CD1c-positive myeloid dendritic cell (primary cell): ENCODE results near the gene FSTL3.
"Not testable (repeated sequence)": the region's sequence is repeated elsewhere in the genome, so short reads cannot be mapped to it uniquely, and the experiment has no call there.

Experiments
- DNase-seq: peaks from one replicate; pipeline ENCODE4 v3.0.0-alpha.2; 2016; ENCODE audit errors: extremely low spot score

The FSTL3 gene

GRCh38 chr19:676339-677105, at the start of gene FSTL3:
Gene FSTL3 (plus strand): TSS chr19:676392. CDS start chr19:676424, 32 bp downstream.
- peak; percentile 18 for DNase-seq

DNA sequence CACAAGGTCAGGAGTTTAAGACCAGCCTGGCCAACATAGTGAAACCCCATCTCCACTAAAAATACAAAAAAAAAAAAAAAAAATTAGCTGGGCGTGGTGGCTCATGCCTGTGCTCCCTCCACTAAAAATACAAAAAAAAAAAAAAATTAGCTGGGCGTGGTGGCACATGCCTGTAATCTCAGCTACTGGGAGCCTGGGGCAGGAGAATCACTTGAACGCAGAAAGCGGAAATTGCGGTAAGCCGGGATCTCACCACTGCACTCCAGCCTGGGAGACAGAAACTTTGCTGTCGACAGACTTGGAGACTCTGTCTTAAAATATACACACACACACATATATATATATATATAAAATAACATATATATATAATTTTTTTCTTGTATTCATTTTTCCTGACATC, 49.6 kb upstream of the FSTL3 start:
- DNase-seq: not testable (repeated sequence)

DNA sequence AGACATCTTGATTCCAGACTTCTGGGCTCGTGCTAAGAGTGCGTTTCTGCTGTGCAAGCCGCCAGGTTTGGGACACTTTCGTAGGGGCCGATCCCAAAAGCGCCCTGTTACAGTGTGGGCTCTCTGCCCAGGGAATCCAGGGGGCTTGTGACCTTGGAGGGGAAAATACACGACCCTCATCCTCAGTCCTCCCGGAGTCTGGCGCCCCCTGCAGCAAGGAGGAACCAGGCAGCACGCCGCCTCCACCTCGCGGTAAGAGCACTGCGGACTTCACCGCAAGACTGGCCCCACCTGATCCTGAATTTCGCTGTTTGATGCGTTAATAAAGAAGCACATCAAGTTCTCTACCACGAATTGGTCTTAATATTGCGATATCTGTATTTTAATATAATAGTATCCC, 48.0 kb upstream of the FSTL3 start:
- DNase-seq: no peak

GRCh38 chr19:629515-629914, 46.7 kb upstream of the FSTL3 start:
- not testable (repeated sequence) for DNase-seq

DNA sequence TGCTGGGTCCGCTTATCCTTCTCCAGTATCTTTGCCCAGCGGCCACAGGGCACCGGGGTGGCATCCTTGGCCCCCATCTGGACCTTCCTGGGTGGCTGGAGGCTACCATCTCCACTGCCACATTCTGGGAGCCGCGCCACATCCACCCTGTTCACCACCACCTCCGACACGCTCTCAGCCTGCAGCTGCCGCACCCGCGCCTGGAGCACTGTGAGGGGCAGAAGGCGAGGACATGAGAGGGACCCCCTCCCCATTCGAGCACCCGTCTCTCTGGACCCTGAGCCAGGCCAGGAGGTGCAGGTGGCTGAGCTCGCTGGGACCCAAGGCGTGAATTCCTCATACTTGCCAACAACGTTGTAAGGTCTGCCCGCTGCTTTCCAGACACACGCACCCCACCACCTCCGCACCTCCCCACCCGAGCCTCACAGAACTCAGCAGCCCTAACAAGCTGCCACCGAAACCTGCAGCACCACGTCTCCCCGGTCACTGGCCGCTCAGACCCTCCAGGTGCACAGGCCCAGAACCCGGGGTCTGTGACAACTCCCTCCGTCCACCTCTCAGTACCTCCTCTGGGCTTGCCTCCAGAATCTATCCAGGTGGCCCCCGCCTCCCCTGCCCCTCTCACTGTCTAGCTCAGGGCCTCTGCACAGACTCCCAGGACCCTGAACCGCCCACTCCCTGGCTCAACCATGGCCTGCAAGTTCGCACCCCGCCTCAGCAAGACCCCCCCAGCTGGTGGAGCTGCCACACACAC, 46.1 kb upstream of the FSTL3 start:
- no peak for DNase-seq

- DNase-seq: peak; percentile 71
Observed at GRCh38 chr19:632579-633067, 43.6 kb upstream of the FSTL3 start.

- DNase-seq: peak; percentile 99
Observed at GRCh38 chr19:633068-633785, 43.0 kb upstream of the FSTL3 start, which contains the start of gene POLRMT. Gene POLRMT (minus strand): TSS chr19:633537. CDS start chr19:633512, 25 bp downstream.

DNA sequence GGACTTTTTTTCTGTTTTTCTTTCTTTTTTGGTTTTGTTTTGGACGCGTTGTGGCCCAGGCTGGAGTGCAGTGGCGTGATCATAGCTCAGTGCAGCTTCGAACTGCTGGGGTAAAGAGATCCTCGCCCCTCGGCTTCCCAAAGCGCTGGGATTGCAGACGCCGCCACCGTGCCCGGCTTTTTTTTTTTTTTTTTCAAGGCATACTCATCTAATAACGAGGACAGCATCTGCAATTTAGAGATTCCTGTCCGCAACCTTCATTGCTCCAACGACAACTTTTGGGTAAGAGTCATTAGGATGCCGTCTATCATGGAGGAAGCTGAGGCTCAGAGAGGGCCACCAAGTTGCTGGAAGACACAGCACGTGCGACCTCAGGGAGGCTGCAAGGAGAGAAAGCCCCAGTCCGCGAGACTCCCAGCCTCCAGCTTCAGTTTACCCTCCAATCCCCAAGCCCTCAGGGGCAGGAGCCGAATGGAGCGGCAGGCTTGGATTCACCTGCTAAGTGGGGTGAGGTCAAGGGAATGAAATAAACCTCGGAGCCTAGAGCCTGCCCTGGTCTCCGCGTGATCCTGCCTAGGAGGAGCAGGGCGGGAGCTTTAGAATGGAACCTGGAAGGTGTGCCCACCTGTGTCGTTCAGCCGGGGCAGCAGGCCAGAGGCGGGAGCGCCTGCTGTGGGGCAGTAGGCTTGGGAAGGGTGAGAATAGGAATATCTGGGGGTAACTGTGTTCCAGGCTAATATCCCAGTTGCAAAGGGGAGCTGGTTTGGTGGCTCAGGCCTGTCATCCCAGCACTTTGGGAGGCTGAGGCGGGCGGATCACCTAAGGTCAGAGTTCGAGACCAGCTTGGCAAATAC, 42.2 kb upstream of the FSTL3 start:
- peak; percentile 5 for DNase-seq

GRCh38 chr19:634975-635652, 41.1 kb upstream of the FSTL3 start:
- no peak for DNase-seq

DNA sequence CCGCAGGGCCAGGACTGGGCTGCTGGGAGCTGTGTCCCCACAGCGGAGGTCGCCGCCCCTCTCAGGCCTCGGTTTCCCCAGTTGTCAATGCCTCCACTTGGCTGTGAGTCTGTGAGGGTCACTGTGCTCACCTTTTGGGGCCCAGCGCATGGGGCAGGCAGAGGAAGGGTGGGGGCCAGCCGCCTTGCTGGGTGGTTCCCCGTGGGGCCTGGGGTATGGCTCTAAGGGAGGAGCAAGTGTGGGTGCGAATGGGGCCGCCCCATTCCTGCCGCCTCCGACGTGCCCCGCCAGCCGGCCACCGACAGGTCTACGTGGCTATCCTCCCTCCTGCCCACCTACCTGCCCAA, 37.3 kb upstream of the FSTL3 start:
- DNase-seq: no peak

GRCh38 chr19:639253-640160, 36.7 kb upstream of the FSTL3 start, which contains the start of gene FGF22:
Gene FGF22 (plus strand): TSS chr19:639879. CDS start chr19:639926, 47 bp downstream.
- DNase-seq: peak; percentile 97

GRCh38 chr19:640161-640558, 36.0 kb upstream of the FSTL3 start:
- no peak for DNase-seq

GRCh38 chr19:640606-641189, 35.5 kb upstream of the FSTL3 start:
- no peak for DNase-seq

DNA sequence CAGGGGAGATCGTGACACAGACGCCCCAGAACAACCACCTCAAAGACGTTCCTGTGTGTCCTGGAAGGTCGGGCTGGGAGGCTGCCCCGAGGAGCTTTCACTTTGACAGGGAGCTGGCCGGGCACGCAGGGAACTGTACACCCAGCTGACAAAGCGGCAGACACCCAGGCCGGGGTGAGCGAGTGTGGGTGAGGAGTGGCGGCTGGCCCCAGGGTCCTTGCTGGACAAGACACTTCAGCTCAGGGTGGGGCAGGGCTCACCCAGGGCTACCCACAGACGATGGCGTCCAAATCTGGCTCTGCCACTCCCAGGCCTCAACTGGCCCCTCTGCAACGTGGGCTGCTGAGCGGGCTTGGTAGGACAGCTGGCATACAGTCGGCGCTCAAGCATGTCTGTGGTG, 34.5 kb upstream of the FSTL3 start:
- no peak for DNase-seq

GRCh38 chr19:642767-643727, 33.1 kb upstream of the FSTL3 start:
- DNase-seq: no peak

DNA sequence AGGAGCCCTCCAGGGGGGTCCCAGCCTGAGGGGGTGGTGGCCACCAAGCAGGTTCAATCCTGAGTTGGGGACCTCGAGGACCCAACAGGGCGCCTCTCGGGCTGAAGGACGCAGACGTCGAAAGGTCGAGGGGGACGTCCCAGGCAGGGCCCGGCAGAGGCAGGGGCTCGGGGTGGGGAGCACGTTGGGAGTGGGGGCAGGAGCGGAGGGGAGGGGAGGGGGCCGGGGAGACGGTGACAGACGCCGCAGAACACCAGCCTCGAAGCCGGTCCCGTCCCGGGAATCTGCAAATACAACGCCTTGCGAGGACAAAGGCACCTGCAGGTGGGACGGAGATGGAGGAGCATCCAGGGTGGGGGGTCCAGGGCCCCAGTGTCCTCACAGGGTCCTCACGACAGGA, 32.5 kb upstream of the FSTL3 start:
- no peak for DNase-seq

DNA sequence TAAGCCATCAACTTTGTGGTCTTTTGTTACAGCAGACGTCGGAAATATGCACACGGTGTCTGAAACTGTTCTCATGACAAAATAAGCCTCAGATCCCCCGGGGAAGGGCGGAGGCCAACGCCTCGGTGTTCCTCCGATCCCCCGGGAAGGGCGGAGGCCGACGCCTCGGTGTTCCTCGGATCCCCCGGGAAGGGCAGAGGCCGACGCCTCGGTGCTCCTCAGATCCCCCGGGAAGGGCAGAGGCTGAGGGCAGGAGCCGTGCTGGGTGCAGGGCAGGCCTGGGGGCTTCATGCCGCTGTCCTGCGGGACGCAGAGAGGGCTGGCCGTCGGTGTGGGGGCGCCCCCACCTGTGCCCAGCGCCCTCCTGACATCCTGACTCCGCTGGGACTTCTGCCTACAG, 31.8 kb upstream of the FSTL3 start:
- no peak for DNase-seq

DNA sequence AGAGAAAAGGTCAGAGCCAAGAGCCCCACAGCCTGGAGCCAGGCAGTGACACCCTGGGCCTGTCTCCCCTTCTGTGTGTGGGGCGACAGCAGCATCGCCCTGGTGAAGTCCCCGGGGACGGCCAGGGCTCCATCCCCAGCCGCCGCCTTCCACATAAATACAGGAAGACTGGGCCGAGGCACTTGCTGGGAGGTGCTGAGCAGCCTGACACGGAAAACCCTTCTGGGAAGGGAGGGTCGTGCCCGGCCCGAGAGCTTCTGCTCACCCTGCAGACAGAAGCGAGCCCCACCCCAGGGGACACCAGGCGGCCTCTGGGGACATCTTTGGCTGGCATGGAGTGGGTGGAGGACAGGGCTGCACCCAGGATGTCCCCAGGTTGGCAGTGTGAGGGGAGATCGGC, 31.4 kb upstream of the FSTL3 start:
- DNase-seq: no peak
